ENCODE measurements around the gene SYNE2.
A peak's percentile ranks its signal among the peaks of the same experiment; 100 is the strongest.

SYNE2 gene

GRCh38 chr14:64232944-64233343, 380.1 kb downstream of the SYNE2 start:
- no peak for TF ChIP-seq JUND (IDR thresholded peaks at IDR 0.05; ENCODE audit: low read depth)
- no peak for DNase-seq (ENCODE audit: low read depth in 1 of 2, low spot score in 1 of 2)
- in situ Hi-C loops (cut with HindIII; ENCODE audit: low pct_unique_long_range_greater_than_20kb, low sequenced_read_pairs), result no loop called here

- in situ Hi-C loops (cut with HindIII; ENCODE audit: low pct_unique_long_range_greater_than_20kb, low sequenced_read_pairs), result no loop called here
- no peak for TF ChIP-seq JUND (IDR thresholded peaks at IDR 0.05; ENCODE audit: low read depth)
- peak in 1 of 2 experiments; percentile 58 for DNase-seq (ENCODE audit: low read depth in 1 of 2, low spot score in 1 of 2)
Observed at GRCh38 chr14:64233531-64234190, 380.9 kb downstream of the SYNE2 start.

- in situ Hi-C loops (cut with HindIII; ENCODE audit: low pct_unique_long_range_greater_than_20kb, low sequenced_read_pairs), result no loop called here
- TF ChIP-seq JUND (IDR thresholded peaks at IDR 0.05; ENCODE audit: low read depth), result no peak
- peak; percentile 26 to 96 for DNase-seq (ENCODE audit: low read depth in 1 of 2, low spot score in 1 of 2)
Observed at GRCh38 chr14:64234877-64235651, 382.3 kb downstream of the SYNE2 start.

- peak in 1 of 2 experiments; percentile 37 for DNase-seq (ENCODE audit: low read depth in 1 of 2, low spot score in 1 of 2)
- in situ Hi-C loops (cut with HindIII; ENCODE audit: low pct_unique_long_range_greater_than_20kb, low sequenced_read_pairs), result no loop called here
- no peak for TF ChIP-seq JUND (IDR thresholded peaks at IDR 0.05; ENCODE audit: low read depth)
Observed at GRCh38 chr14:64235652-64236640, 383.1 kb downstream of the SYNE2 start.

GRCh38 chr14:64238049-64238448, 385.2 kb downstream of the SYNE2 start:
- in situ Hi-C loops (cut with HindIII; ENCODE audit: low pct_unique_long_range_greater_than_20kb, low sequenced_read_pairs), result no loop called here
- DNase-seq (ENCODE audit: low read depth in 1 of 2, low spot score in 1 of 2), result no peak
- no peak for TF ChIP-seq JUND (IDR thresholded peaks at IDR 0.05; ENCODE audit: low read depth)

- TF ChIP-seq JUND (IDR thresholded peaks at IDR 0.05; ENCODE audit: low read depth), result no peak
- no peak for DNase-seq (ENCODE audit: low read depth in 1 of 2, low spot score in 1 of 2)
- in situ Hi-C loops (cut with HindIII; ENCODE audit: low pct_unique_long_range_greater_than_20kb, low sequenced_read_pairs), result no loop called here
Observed at GRCh38 chr14:64238631-64239030, 385.8 kb downstream of the SYNE2 start.

GRCh38 chr14:64244279-64244678, 391.5 kb downstream of the SYNE2 start:
- no peak for DNase-seq (ENCODE audit: low read depth in 1 of 2, low spot score in 1 of 2)
- no peak for TF ChIP-seq JUND (IDR thresholded peaks at IDR 0.05; ENCODE audit: low read depth)
- in situ Hi-C loops (cut with HindIII; ENCODE audit: low pct_unique_long_range_greater_than_20kb, low sequenced_read_pairs), result no loop called here

- in situ Hi-C loops (cut with HindIII; ENCODE audit: low pct_unique_long_range_greater_than_20kb, low sequenced_read_pairs), result no loop called here
- TF ChIP-seq JUND (IDR thresholded peaks at IDR 0.05; ENCODE audit: low read depth), result no peak
- DNase-seq (ENCODE audit: low read depth in 1 of 2, low spot score in 1 of 2), result no peak
Observed at GRCh38 chr14:64245491-64245890, 392.7 kb downstream of the SYNE2 start.

- TF ChIP-seq JUND (IDR thresholded peaks at IDR 0.05; ENCODE audit: low read depth), result no peak
- in situ Hi-C loops (cut with HindIII; ENCODE audit: low pct_unique_long_range_greater_than_20kb, low sequenced_read_pairs), result no loop called here
- peak in 1 of 2 experiments; percentile 45 for DNase-seq (ENCODE audit: low read depth in 1 of 2, low spot score in 1 of 2)
Observed at GRCh38 chr14:64246688-64247087, 393.9 kb downstream of the SYNE2 start.

GRCh38 chr14:64247195-64247594, 394.4 kb downstream of the SYNE2 start:
- in situ Hi-C loops (cut with HindIII; ENCODE audit: low pct_unique_long_range_greater_than_20kb, low sequenced_read_pairs), result no loop called here
- DNase-seq (ENCODE audit: low read depth in 1 of 2, low spot score in 1 of 2), result no peak
- no peak for TF ChIP-seq JUND (IDR thresholded peaks at IDR 0.05; ENCODE audit: low read depth)

GRCh38 chr14:64248689-64249088, 395.9 kb downstream of the SYNE2 start:
- in situ Hi-C loops (cut with HindIII; ENCODE audit: low pct_unique_long_range_greater_than_20kb, low sequenced_read_pairs), result no loop called here
- DNase-seq (ENCODE audit: low read depth in 1 of 2, low spot score in 1 of 2), result no peak
- no peak for TF ChIP-seq JUND (IDR thresholded peaks at IDR 0.05; ENCODE audit: low read depth)

- DNase-seq (ENCODE audit: low read depth in 1 of 2, low spot score in 1 of 2), result no peak
- in situ Hi-C loops (cut with HindIII; ENCODE audit: low pct_unique_long_range_greater_than_20kb, low sequenced_read_pairs), result no loop called here
Observed at GRCh38 chr14:64249363-64249762, 396.6 kb downstream of the SYNE2 start.

More at GRCh38 chr14:64249363-64249762, 396.6 kb downstream of the SYNE2 start:
- TF ChIP-seq JUND (IDR thresholded peaks at IDR 0.05; ENCODE audit: low read depth), result no peak
